Nephron progenitor cell (in vitro differentiated cells): Measurements from ENCODE around the gene SNN.

Experiments used
- DNase-seq: peaks from one replicate; pipeline ENCODE4 v3.0.0; 2021
- H3K27ac Mint-ChIP-seq: 2 replicates; pipeline ENCODE4 v1.8.0; 2021; ENCODE audit warnings: mild to moderate bottlenecking, moderate library complexity, mixed read lengths
- H3K27me3 Mint-ChIP-seq: 2 replicates; pipeline ENCODE4 v1.8.0; 2021; ENCODE audit warnings: mild to moderate bottlenecking, low read depth, mixed read lengths; ENCODE audit not compliant: poor library complexity
- H3K36me3 Mint-ChIP-seq: 2 replicates; pipeline ENCODE4 v1.8.0; 2021; ENCODE audit warnings: low read depth, mixed read lengths
- H3K4me1 Mint-ChIP-seq: 2 replicates; pipeline ENCODE4 v1.8.0; 2021; ENCODE audit warnings: mixed read lengths
- H3K4me3 Mint-ChIP-seq: 2 replicates; pipeline ENCODE4 v1.8.0; 2021; ENCODE audit warnings: mild to moderate bottlenecking, moderate library complexity, mixed read lengths
- H3K9me3 Mint-ChIP-seq: 2 replicates; pipeline ENCODE4 v1.8.0; 2021; ENCODE audit warnings: mild to moderate bottlenecking, moderate library complexity, mixed read lengths
- CTCF ChIP-seq: fragments of 200-600 bp; sonication (generic); IDR thresholded peaks from 2 replicates; pipeline ENCODE4 v1.5.0; 2021; ENCODE audit warnings: antibody characterized with exemption

The SNN gene

DNA sequence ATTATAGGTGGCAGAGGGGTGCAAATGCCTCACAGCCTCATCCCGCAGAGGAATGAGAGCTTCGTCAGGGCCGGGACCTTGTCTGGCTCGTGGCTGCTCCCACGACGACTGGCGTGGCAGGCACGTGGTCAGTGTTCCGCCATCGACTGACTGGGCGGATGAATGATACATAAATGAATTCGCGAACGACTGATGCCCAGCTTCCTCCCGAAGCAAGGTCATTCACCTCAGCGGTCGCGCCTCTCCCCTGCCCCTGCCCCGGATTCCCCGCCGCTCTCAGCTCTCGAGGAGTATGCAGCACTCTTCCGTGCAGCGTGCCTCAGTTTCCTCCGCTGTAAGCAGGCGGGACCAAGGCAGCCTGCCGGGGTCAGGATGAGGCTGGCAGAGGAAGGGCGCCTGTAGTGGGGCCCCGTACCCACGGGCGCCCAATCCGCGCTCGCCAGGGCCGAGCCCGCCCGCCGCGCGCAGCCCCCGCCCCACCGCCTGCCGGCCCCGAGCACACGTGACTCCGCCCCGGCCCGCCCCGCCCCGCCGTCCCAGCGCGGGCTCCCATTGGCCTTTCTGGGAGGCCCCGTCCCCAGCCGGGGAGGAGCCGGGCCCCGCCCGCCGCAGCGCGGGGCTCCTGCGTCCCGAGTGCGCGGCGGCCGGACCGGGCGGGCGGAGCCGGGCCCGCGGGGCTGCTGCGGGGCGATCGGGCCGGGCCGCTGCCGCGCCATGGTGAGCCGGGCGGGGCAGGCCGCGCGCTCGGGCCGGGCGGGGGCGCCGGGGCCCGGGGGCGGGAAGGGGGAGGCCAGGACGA is at the start of gene SNN:
Gene SNN, plus strand, starts transcription at position 632 of the 799 bp plus-strand sequence. CDS start 7,605 bp downstream, outside the sequence.
- Mint-ChIP-seq H3K27ac (no peak within 1 kb of the TSS), H3K4me1 (peaks cover 65% of the 10 kb centered on the region), H3K4me3 (peak within 1 kb of the TSS; percentile 84), H3K36me3 (no peaks in the 10 kb centered on the region), H3K9me3 (no peaks in the 10 kb centered on the region), H3K27me3 (peaks cover 3% of the 10 kb centered on the region)
- TF ChIP-seq CTCF, result no peak
- peak; percentile 92 for DNase-seq

GRCh38 chr16:11619327-11619851 is 48.9 kb upstream of the SNN start:
- peaks cover 18% of the 10 kb centered on the region for H3K4me1 Mint-ChIP-seq
- no peak for DNase-seq
- H3K9me3 Mint-ChIP-seq, result peaks cover 4% of the 10 kb centered on the region
- no peak overlapping the region for H3K27ac Mint-ChIP-seq
- H3K4me3 Mint-ChIP-seq, result no peak overlapping the region
- no peak for TF ChIP-seq CTCF
- no peaks in the 10 kb centered on the region for H3K36me3 Mint-ChIP-seq
- H3K27me3 Mint-ChIP-seq, result peaks cover 27% of the 10 kb centered on the region

- no peak for DNase-seq
- Mint-ChIP-seq H3K36me3 (no peaks in the 10 kb centered on the region), H3K9me3 (peaks cover 4% of the 10 kb centered on the region), H3K4me1 (peaks cover 18% of the 10 kb centered on the region), H3K27me3 (peaks cover 23% of the 10 kb centered on the region), H3K27ac (no peak overlapping the region), H3K4me3 (no peak overlapping the region)
- no peak for TF ChIP-seq CTCF
Measured at GRCh38 chr16:11620243-11621003, 47.8 kb upstream of the SNN start.

- no peak for DNase-seq
- Mint-ChIP-seq H3K4me3 (no peak overlapping the region), H3K36me3 (no peaks in the 10 kb centered on the region), H3K27me3 (peaks cover 19% of the 10 kb centered on the region), H3K27ac (peak overlapping the region; percentile 42), H3K4me1 (peaks cover 18% of the 10 kb centered on the region), H3K9me3 (peaks cover 4% of the 10 kb centered on the region)
- no peak for TF ChIP-seq CTCF
Measured at GRCh38 chr16:11621539-11621919, 46.7 kb upstream of the SNN start.

GRCh38 chr16:11621920-11622651 is 46.2 kb upstream of the SNN start:
- H3K4me1 Mint-ChIP-seq, result peaks cover 18% of the 10 kb centered on the region
- DNase-seq, result peak; percentile 33
- TF ChIP-seq CTCF, result no peak

More at GRCh38 chr16:11621920-11622651, 46.2 kb upstream of the SNN start:
- Mint-ChIP-seq H3K9me3 (peaks cover 4% of the 10 kb centered on the region), H3K27me3 (peaks cover 18% of the 10 kb centered on the region), H3K4me3 (no peak overlapping the region), H3K27ac (peak overlapping the region; percentile 42), H3K36me3 (no peaks in the 10 kb centered on the region)
